NCI-H2227 treated with DMSO at 0.1 percent for 48 hours (cell line): ENCODE results near the gene EMX1.

Experiments used
- DNase-seq: peaks from one replicate; lab custom pipeline; 2025; lab: John Stamatoyannopoulos, UW

EMX1 gene

GRCh38 chr2:72924353-72925240 is 7.3 kb downstream of the EMX1 start:
- peak; percentile 12 for DNase-seq

- DNase-seq: no peak
Observed at GRCh38 chr2:72925328-72925943, 8.1 kb downstream of the EMX1 start.

DNA sequence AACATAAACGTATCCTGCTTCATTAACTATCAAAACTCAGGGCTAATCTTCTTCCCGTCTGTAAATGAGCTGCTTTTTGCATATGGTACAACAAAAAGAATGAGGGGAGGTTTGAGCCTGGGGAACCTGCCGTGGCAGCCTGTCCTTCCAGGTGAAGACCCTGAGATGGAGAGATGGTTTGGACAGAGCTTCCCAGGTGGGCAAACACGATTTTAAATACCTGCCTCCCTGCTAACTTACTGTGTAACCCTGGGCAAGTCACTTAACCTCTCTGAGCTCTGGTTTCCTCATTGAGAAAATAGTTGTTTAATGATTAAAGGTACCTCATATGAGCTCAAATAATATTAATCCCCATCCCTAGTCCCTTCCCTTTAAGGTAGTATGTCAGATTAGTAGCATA is 9.0 kb downstream of the EMX1 start:
- no peak for DNase-seq

DNA sequence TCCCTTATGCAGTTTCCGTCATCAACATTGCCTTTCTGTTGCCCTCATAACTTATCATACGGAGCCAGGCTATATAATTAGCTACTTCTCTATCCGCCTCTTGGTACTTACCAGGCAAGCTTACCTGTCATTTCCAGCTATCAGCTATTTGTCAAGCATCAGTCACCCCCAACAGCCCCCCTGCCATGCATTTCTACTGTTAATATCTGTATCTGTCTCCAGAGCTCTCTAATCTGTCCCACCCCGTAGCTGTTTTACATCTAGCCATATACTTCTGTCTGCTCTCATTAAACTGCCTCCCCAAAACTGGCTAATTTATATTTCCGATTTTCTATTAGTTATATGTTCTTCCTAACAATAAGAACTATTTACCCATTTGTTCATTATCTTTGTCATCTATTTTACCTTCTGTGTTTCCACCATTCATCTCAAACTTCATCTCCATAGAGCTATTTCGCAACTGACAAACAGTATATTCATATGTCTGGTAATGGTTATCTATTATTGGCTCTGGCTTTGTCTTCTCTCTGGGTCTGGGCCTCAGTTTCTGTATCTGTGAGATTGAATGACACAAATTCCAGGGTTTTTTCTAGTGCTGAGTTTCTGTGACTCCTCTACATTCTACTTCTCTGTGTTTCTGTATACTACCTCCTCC is 9.6 kb downstream of the EMX1 start:
- DNase-seq: no peak

- no peak for DNase-seq
Observed at GRCh38 chr2:72927619-72928550, 10.6 kb downstream of the EMX1 start.

DNA sequence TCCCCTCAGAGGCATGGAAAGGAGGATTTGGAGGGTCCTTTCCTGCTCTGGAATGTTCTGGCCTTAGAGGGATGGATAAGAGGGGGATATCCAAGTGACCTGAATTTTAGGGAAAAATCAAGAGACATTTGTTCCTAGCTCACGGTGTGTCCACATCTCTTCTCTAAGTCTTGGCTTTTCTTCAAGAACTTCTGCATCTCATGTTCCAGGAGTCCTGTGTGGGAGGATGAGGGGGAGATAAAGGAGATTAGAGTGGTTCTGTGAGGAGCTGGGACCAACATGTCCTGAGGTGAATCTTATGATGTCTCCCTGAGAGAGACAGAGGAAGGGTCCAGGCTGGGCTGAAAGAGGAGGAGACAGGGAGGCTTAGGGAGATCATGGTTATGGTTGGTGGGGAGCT is 11.7 kb downstream of the EMX1 start:
- no peak for DNase-seq

- no peak for DNase-seq
Observed at GRCh38 chr2:72931280-72931910, 14.1 kb downstream of the EMX1 start.

GRCh38 chr2:72932045-72932740 is 14.9 kb downstream of the EMX1 start:
- no peak for DNase-seq

GRCh38 chr2:72932805-72933204 is 15.5 kb downstream of the EMX1 start:
- no peak for DNase-seq

GRCh38 chr2:72933207-72933606 is 15.9 kb downstream of the EMX1 start:
- no peak for DNase-seq

GRCh38 chr2:72933646-72934151 is 16.4 kb downstream of the EMX1 start:
- DNase-seq: no peak

- DNase-seq: no peak
Observed at GRCh38 chr2:72934683-72935610, 17.6 kb downstream of the EMX1 start.

DNA sequence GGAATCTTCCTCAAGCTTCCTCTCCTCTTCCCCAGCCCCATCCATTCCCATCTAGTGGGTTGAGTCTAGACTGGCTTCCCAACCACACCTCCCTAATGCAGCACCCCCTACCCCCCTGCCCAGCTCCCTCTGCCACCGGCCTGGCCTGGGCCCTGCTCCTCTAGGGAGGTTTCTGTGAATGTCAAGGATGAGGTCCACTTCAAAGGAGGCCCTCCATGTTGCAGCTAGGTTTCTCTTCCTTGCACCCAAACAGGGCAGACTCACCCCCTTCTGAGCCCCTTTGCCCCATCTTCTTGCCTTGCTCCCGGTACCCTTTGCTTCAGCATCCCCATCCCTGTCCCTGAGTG is 18.3 kb downstream of the EMX1 start:
- DNase-seq: no peak

GRCh38 chr2:72936660-72937355 is 19.5 kb downstream of the EMX1 start:
- DNase-seq: no peak

DNA sequence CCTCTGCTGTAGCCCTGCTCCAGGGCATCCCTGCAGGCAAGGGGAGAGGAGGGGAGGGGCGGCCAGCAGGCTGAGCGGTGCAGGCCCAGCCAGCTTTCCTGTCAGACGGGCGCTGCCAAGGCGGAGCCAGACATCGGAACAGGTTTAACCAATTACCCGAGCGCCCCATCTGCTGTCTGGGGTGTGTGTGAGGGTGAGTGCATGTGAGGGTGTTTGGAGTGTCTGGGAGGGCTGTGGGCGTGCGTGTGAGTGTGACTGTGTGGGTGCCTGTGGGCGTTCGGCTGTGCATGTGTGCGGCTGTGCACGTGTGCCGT is 20.0 kb downstream of the EMX1 start:
- no peak for DNase-seq

DNA sequence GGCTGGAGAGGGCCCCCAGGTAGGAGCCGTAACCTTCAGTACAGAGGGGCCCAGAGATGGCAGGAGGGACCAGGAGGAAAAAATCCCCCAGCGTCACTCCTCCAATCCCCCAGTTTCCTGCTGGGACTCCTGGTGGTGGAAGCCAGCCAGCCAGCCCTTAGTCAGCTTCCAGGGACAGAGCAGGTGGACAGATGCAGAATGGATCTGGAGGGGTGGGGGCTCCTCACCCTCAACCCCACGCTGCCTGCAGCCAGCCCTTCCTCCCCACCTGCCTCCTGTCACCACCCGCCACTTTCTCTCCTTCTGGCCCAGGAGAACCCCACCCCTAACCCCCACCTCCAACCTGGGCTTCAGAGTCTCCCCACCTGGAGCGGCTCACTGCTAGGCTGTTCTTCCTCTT is 21.1 kb downstream of the EMX1 start:
- no peak for DNase-seq

- DNase-seq: no peak
Observed at GRCh38 chr2:72940361-72940760, 23.0 kb downstream of the EMX1 start.

DNA sequence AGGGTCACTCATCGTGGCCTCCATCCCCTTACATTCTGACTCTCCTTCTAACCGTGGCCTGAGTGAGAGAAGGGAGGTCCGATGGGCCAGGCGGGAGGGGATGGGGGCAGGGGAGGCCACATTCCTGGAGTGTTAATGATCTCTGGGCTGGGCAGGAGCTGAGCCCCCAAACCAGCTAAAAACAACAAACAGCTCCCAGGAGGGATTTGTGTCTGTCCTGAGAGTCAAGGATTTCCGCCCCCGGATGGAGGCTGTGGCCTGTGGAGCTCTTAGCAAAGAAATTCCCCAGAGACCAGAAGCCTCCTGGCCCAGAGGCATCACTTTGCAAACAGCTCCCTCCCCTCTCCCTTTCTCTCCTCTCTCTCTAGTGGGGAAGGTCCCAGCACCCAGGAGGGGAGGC is 23.5 kb downstream of the EMX1 start:
- DNase-seq: no peak

GRCh38 chr2:72942293-72942692 is 25.0 kb downstream of the EMX1 start:
- no peak for DNase-seq
